AG04449 (cell line): ENCODE results near the gene THBS4.
"Not testable (repeated sequence)": the region's sequence is repeated elsewhere in the genome, so short reads cannot be mapped to it uniquely, and the experiment has no call there.

Source experiments
- CTCF ChIA-PET: fragments of 350-600 bp; formaldehyde crosslinking; extraction: SDS; loops from one replicate; lab custom pipeline; 2021; ENCODE audit warnings: antibody characterized with exemption; lab: Yijun Ruan, JAX
- POLR2A ChIA-PET: fragments of 400-600, 350-600 bp; formaldehyde crosslinking; extraction: SDS; loops from one replicate; lab custom pipeline; 2020; ENCODE audit warnings: antibody characterized with exemption, inconsistent platforms; lab: Yijun Ruan, JAX
- DNase-seq: peaks from one replicate; pipeline ENCODE4 v3.0.0-alpha.2; 2010; ENCODE audit warnings: low read depth, low spot score
- H3K4me3 ChIP-seq: 2 replicates; pipeline ENCODE4 v1.5.1; 2011; ENCODE audit warnings: low read depth, mild to moderate bottlenecking, control low read depth, low read length
- TF ChIP-seq, protein P1 (sequence below): IDR thresholded peaks from one replicate; pipeline ENCODE4 v1.5.1; 2011; ENCODE audit warnings: mild to moderate bottlenecking, moderate library complexity, low read length, control low read depth, inconsistent platforms; ENCODE audit not compliant: insufficient read depth; ENCODE audit errors: missing control alignments

THBS4 gene

DNA sequence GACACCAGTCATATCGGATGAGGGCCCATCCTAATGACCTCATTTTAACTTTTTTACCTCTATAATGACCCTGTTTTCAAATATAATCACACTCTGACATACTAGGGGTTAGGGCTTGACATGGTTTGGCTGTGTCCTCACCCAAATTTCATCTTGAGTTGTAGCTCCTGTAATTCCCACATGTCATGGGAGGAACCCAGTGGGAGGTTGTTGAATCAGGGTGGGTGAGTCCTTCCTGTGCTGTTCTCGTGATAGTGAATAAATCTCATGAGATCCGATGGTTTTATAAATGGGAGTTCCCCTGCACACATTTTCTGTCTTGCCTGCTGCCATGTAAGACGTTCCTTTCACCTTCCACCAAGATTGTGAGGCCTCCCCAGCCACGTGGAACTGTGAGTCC lies 71.8 kb downstream of the THBS4 start:
- TF ChIP-seq, protein P1, sequence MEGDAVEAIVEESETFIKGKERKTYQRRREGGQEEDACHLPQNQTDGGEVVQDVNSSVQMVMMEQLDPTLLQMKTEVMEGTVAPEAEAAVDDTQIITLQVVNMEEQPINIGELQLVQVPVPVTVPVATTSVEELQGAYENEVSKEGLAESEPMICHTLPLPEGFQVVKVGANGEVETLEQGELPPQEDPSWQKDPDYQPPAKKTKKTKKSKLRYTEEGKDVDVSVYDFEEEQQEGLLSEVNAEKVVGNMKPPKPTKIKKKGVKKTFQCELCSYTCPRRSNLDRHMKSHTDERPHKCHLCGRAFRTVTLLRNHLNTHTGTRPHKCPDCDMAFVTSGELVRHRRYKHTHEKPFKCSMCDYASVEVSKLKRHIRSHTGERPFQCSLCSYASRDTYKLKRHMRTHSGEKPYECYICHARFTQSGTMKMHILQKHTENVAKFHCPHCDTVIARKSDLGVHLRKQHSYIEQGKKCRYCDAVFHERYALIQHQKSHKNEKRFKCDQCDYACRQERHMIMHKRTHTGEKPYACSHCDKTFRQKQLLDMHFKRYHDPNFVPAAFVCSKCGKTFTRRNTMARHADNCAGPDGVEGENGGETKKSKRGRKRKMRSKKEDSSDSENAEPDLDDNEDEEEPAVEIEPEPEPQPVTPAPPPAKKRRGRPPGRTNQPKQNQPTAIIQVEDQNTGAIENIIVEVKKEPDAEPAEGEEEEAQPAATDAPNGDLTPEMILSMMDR = no peak
- H3K4me3 ChIP-seq = no peak overlapping the region
- DNase-seq = no peak
- CTCF ChIA-PET = interaction anchor here (1.4 to 2.3 kb wide), 3 partner anchors 16 to 23 kb away, joined by 3 to 7 read pairs (median 6); no protein-coding TSS in a partner anchor
- POLR2A ChIA-PET = no interaction called here

GRCh38 chr5:80109646-80110478 lies 74.7 kb downstream of the THBS4 start:
- POLR2A ChIA-PET = no interaction called here
- TF ChIP-seq, protein P1 = no peak
- CTCF ChIA-PET = interaction anchor here (0.9 to 1.7 kb wide), 4 partner anchors 19 to 198 kb away, joined by 3 to 8 read pairs (median 3); no protein-coding TSS in a partner anchor
- no peak overlapping the region for H3K4me3 ChIP-seq
- DNase-seq = no peak

- DNase-seq, POLR2A ChIA-PET, H3K4me3 ChIP-seq: not testable (repeated sequence)
- CTCF ChIA-PET = interaction anchor here (0.8 kb wide), 1 partner anchor 27 kb away, joined by 3 read pairs; no protein-coding TSS in a partner anchor
Measured at GRCh38 chr5:80111376-80111990, 76.3 kb downstream of the THBS4 start.

DNA sequence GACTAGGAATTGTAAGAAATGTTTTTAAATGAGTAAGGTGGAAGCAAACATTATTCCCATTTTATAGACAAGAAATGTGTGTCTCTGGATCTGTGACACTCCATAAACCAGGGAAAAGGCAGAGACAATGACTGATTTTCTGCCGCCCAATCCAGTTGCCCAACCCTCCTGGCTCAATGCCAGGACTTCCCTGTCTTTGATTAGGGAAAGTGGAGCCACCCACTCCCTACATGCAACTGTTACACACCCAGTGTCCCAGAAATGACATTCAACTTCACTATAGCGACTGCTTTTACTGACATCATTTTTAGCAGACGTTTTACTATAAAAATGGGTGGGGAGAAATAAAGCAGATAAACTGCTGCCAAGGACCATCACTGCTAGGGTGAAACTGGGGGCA lies 79.7 kb downstream of the THBS4 start:
- CTCF ChIA-PET = no interaction called here
- DNase-seq = no peak
- POLR2A ChIA-PET = no interaction called here

GRCh38 chr5:80116000-80116399 lies 80.9 kb downstream of the THBS4 start:
- DNase-seq = no peak
- CTCF ChIA-PET = interaction anchor here (1.5 kb wide), 1 partner anchor 10 kb away, joined by 7 read pairs; no protein-coding TSS in a partner anchor
- TF ChIP-seq, protein P1 = no peak
- H3K4me3 ChIP-seq = no peak overlapping the region
- POLR2A ChIA-PET = no interaction called here

More for the DNA sequence above, 79.7 kb downstream of the THBS4 start:
- TF ChIP-seq, protein P1 = no peak
- H3K4me3 ChIP-seq = no peak overlapping the region

GRCh38 chr5:80116465-80116864 lies 81.3 kb downstream of the THBS4 start:
- TF ChIP-seq, protein P1 = no peak
- ChIA-PET POLR2A (no interaction called here), CTCF (interaction anchor here (1.5 kb wide), 1 partner anchor 10 kb away, joined by 7 read pairs; no protein-coding TSS in a partner anchor)
- no peak overlapping the region for H3K4me3 ChIP-seq
- DNase-seq = no peak
